NCI-H82 treated with DMSO at 0.1 percent for 48 hours (cell line): ENCODE measurements around the gene CPSF7.
A peak's percentile ranks its signal among the peaks of the same experiment; 100 is the strongest.
"Not testable (repeated sequence)": the region's sequence is repeated elsewhere in the genome, so short reads cannot be mapped to it uniquely, and the experiment has no call there.

ENCODE experiments used
- DNase-seq: peaks from one replicate; lab custom pipeline; 2025; ENCODE audit not compliant: unreplicated experiment; lab: John Stamatoyannopoulos, UW

The CPSF7 gene, protein sequence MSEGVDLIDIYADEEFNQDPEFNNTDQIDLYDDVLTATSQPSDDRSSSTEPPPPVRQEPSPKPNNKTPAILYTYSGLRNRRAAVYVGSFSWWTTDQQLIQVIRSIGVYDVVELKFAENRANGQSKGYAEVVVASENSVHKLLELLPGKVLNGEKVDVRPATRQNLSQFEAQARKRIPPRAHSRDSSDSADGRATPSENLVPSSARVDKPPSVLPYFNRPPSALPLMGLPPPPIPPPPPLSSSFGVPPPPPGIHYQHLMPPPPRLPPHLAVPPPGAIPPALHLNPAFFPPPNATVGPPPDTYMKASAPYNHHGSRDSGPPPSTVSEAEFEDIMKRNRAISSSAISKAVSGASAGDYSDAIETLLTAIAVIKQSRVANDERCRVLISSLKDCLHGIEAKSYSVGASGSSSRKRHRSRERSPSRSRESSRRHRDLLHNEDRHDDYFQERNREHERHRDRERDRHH

GRCh38 chr11:61429691-61430582, at the start of gene CPSF7, which contains the start of gene SDHAF2:
CPSF7 (minus strand) TSS chr11:61429975; CDS start chr11:61429235, 740 bp downstream.
SDHAF2 (plus strand) TSS chr11:61430124; CDS start chr11:61430147, 23 bp downstream.
- DNase-seq, result peak; percentile 60

DNA sequence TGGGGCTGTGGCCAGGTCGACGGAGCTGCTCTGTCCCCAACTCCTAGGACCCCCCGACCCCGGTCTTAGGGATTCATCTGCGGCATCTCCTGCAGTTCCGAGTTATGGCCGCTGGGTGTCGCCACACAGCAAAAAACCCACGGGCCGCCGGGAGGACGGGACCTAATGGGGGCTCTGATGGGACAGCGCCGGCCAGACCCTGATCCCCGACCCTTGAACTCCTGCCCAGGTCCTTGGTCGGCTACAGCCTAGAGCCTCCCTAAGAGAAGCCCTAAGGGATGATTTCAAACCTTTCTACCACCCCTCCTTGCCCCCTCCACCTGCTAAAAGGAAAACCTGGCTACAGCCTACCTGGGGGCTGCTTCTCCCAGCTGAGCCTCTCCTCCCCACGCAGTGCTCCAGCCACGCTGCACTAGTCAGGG, 48.0 kb upstream of the CPSF7 start:
- no peak for DNase-seq

DNA sequence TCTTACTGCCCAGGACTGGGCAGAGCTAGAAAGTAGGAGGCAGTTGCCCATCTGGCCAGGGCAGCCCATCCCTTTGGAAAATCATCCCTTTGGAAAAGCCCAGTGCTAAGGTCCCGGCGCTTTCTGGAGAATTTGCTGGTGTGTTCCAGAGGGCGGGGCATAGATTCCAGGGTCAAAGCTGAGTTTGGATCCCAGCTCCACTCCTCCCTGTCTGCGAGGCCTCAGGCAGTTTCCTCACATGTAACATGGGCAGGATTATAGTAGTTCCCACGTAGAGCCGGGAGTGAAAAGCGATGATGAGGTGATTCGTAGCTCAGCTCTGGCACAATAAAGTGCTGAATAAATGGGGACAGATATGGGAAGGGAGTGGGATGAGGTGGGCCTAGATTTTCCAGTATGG, 47.4 kb upstream of the CPSF7 start:
- DNase-seq, result no peak

DNA sequence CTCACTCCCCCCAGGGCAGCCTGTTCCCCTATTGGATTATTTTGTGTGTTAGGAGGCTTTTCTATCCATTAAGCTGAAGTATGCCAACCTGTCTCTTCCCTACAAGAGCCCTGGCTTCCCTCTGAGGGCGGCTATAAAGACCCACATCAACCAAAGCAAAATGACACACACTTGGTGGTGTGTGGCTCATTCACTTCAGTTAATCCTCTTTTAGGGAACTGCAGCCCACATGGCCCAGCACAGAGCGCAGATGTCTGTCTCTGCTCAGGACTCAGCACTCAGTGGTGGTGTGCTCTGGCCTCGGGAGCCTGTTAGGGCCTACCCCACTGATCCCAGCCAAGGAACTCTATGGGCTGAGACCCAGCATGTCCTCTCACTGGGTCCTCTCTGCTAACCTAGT, 46.6 kb upstream of the CPSF7 start:
- DNase-seq, result peak; percentile 7

DNA sequence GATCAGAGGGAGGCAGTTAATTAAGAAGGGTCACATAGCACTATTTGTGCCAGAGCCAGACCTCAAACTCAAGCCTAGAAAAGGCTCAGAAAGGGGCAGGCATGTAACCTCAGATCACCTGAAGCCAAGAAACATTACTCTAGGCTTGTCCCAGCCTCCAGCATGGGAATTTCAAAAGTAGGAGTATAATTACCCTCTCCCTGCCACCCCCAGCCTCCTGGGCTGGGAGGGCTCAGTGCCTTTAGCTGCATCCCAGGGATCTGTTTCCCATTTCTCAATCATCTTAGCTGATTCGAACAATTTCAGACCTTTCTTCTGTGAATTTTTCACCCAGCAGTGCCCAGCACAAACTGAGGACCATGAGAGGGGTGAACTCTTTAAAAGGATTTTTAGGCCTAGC, 45.7 kb upstream of the CPSF7 start:
- DNase-seq, result no peak

GRCh38 chr11:61474013-61474643, 44.4 kb upstream of the CPSF7 start:
- DNase-seq, result no peak

DNA sequence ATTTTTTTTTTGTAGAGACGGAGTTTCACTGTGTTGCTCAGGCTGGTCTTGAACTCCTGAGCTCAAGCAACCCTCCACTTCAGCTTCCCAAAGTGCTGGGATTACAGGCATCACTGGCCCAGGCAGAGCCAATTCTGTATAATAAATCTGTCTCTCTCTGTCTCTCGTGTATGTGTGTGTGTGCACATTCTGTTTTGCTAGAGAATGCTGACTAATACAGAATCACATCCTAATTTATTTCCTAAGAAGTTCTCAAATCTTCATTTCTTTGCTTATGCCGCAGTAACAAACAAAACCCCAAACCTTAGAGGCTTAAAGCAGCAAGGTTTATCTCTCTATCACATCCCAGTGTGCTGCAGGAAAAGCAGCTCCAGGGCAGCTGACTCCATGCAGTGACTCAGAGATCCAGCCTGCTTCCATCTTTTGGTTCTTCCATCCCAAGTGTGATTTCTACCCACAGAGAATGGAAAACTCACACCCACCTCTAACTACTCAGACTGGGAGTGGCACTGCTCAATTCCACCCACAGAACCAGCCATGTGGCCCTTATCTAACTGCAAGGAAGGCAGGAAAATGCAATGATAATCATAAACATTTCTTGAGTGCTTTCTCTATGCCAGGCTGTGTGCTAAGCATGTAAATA, 43.7 kb upstream of the CPSF7 start:
- no peak for DNase-seq

DNA sequence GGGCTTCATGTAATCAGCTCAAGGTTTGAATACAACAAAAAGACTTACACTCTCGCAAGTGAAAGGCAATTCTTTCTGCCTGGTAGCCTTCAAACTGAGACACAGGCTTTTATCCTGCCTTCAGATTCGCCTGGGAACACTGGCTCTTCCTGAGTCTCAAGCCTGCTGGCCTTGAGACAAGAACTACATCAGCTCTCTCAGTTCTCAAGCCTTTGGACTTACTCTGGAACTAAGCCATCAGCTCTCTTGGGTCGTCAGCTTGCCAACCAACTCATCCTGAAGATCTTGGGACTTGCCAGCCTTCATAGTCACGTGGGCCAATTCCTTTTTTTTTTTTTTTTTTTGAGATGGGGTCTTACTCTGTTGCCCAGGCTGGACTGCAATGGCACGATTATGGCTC, 43.1 kb upstream of the CPSF7 start:
- no peak for DNase-seq

DNA sequence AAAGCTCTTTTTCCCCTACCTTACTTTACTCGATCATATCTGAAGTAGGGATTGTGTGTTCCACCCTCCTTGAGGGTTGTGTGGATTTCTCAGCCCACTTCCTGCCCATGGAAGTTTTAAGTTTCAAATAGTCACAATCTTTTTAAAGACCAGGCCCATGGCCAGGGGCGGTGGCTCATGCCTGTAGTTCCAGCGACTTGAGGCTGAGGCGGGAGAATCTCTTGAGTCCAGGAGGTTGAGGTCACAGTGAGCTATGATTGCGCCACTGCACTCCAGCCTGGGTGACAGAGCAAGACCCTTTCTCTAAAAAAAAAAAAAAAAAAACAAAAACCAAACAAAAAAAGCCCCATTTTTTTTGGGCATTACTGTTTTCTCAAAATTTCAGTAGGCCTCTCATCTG, 42.5 kb upstream of the CPSF7 start:
- DNase-seq, result no peak

DNA sequence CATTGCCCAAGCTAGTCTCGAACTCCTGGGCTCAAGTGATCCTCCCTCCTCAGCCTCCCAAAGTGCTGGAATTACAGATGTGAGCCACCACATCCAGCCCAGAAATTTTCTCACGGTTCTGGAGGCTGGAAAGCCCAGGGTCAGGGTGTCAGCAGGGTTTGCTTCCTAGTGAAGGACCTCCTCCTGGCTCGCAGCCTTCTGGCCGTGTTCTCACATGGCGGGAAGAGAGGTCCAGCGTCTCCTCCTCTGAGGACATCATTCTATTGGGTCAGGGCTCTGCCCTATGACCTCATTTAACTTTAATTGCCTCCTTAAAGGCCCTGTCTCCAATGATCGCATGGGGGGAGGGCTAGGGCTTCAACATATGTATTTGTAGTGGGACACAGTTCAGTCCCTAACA, 38.2 kb upstream of the CPSF7 start:
- no peak for DNase-seq

- DNase-seq, result not testable (repeated sequence)
These were observed 37.8 kb upstream of the CPSF7 start for GRCh38 chr11:61467602-61468001.

DNA sequence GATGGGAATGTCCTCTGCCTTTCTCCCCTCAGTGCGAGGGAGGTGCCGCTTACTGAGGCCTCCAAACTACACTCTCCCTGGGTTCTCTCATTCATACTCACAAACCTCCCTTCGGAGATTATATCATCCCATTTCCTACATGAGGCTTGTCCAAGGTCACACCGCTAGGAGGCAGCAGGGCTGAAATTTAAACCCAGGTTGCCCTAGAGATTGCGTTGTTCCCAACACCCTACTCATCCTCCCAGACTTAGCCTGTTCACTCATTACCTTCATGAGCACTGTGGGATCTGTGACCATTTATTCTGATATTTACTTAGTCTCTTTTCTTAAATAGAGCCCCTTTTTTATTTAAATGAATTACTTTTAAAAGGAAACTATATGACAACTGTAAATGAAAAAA, 31.2 kb upstream of the CPSF7 start:
- DNase-seq, result no peak

GRCh38 chr11:61460474-61460881, 30.7 kb upstream of the CPSF7 start:
- no peak for DNase-seq

DNA sequence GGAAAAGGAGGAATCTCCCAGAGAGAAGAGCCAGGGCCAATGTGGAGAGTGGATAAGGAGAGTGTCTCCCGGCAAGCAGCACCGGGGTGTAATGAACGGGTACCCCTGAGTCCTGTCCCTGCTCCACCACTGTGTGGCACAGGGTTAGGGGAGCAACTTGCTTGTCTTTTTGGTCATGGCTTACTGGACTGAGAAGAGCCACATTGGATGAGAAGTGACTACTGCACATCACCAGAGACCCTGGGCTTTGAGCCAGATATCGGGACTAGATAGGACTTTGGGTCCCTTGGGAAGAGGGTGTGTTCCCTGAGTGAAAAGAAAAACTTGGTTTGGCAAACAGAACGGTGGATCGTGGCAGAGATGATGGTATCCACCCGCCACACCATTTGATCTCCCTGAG, 24.7 kb upstream of the CPSF7 start:
- DNase-seq, result no peak

DNA sequence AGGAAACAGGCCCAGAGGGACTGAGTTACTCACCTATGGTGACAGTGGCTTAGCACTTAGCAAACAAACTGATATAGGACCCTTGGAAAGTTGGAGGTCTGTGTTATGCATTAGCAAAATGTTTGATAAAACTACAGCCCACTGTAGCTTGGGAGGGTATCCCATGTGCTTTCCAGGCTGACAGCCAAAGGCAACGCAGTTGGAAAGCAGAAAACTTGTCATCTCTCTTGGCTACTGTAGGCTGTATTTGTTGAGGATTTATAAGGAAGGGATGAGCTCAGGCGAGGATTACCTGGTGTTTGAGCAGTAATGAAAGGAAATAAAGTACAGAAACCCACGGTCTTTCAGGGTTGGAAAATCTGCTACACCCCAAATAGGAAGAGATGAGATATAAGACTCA, 23.9 kb upstream of the CPSF7 start:
- DNase-seq, result no peak

DNA sequence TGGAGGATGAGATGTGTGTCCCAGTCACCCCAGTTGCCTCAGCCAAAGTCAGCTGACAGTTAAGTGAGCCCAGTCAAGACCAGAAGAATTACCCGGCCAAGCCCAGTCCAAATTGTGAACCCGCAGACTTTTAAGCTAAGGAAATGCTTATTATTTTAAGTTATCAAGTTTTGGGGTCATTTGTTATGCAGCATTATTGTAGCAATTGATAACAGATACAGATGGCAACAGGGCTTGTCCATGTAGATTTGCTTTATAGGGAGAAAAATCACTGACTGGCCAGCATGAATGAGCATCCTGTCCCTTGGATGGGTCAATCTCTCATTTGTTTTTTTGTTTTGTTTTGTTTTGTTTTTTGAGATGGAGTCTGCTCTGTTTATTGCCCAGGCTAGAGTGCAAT, 23.1 kb upstream of the CPSF7 start:
- no peak for DNase-seq

DNA sequence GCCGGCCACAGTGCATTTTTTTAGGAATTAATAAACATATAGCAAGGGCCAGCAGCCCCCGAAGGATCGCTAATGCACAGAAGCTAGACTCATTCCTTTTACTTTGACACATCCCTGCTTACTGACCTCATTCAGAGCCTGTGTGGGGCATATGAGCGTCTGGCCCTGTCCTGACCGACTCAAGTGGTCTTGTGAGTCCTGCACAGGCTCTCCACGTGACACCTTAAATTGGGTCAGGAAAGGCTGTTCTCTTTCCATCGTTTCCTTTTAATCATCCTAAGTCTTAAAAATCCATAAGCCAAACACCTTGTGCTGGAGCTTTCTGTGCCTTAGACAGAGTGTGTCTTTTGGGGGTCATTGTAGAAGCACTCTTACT, 18.8 kb upstream of the CPSF7 start:
- no peak for DNase-seq

DNA sequence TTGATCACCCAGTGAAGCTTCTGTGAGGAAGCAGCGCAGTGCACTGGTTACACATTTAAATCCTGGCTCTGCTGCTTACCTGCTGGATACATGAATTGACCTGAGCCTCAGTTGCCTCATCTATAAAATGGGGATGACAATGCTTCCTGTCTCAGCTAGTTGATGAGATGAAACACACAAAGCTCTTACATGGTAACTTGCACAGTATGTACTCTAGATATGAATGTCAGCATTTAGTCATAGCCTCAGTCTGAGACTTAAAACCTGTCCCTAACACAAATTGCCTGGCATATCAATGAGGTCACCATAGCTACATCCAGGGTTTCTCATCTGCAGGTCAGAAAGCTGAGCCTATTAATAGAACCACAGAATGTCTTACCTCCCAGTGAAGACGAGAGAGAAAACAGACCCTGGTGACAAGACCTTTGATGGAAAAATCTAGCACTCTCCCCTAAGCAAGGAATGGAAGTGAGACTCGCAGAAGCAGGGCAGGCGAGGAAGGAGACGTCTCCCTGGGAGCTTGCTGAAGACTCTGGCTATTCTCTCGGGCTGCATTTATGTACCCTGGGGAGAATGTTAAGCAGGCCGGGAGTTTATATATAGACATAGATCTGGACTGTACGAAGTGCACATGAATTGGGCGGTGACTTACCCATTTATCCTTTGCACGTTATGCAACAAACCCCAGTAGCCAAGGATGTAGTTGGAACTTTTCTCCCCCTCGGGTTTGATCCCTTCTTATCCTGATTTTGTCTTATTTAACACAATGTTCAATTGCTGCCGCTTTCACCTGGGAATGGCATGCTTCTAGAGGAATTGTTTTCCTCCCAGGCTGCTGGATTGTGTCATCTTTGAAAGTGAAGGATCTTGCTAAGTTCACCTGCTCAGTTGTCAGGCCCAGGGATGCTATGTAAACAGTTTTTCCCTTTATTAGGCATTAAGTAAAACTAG, 18.1 kb upstream of the CPSF7 start:
- DNase-seq, result no peak

DNA sequence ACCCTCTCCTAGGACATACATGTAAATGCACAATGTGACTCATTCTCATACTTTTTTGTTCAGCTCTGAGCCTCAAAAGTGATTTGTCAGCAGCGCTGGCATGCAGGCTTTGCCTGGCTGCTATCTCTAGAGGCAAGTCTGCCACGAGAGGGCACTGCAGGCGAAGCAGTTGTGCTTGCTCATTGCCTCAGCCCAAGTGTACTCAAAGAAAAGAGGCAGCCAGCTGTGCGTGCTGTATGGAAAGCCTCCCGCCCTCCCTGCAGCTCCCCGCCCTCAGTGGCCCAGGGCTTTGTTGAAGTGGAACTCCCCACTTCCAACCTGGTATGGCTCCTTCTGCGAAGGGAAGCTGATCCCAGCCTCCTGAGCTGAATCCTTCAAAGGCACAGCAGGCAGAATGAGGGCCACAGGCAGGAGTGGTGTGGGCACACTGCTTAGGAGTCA, 16.5 kb upstream of the CPSF7 start:
- DNase-seq, result peak; percentile 3

- DNase-seq, result no peak
These were observed 15.7 kb upstream of the CPSF7 start for GRCh38 chr11:61445516-61445915.
